ENCODE measurements around the gene CAPN13.
A peak's percentile ranks its signal among the peaks of the same experiment; 100 is the strongest.

The CAPN13 gene

DNA sequence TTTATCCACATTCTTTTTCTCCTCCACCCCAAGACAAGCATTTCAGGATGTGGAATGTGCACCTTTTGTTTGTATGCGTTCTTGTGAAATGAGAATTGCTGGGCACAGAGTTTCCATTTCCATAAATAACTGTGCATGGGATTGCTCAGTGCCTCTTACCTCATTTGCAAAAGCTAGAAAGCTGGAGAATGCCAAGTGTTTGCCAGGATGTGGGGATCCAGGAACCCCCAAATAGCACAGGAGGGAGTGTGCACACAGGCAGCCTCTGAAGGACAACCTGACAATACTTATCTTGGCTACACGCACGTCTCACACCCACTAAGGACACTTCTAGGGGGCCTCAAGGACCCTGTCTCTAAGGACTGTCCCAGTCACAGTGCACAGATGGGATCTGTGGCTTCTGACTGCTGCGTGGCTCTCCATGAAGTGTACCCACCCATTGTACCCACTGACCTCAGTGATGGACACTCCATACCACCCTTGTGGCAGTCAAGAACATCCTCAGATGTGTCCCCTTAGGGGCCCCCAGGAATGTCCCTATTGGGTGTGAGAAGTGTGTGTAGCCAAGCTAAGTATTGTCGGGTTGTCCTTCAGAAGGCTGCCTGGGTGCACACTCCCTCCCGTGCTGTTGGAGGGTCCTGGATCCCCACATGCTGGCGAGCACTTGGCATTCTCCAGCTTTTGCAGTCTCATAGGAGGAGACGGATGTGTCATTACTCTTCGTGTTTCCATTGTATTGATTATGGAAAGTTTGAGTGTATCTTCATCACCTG, 38.4 kb downstream of the CAPN13 start:
- H2BK5ac ChIP-seq (ENCODE audit: low read length) = peak overlapping the region; percentile 13
- H3K23ac ChIP-seq (ENCODE audit: low read depth, low read length, poor library complexity) = no peak overlapping the region
- no peak overlapping the region for H3K18ac ChIP-seq (ENCODE audit: low read length)
- no peak overlapping the region for H3K4ac ChIP-seq (ENCODE audit: low read length)
- no peak overlapping the region for H2BK120ac ChIP-seq (ENCODE audit: low read depth, low read length)
- no peak overlapping the region for H3K9ac ChIP-seq (ENCODE audit: low read depth, low read length, poor library complexity)
- peaks cover 0 to 8% of the 10 kb centered on the region in 2 donors for H3K4me1 ChIP-seq (ENCODE audit: control insufficient read depth in 2 of 2, insufficient read depth in 1 of 2, low read depth in 1 of 2, low read length in 2 of 2)
- H3K9me3 ChIP-seq (replicated peaks in 1 of 2; ENCODE audit: control insufficient read depth in 2 of 2, insufficient read depth in 1 of 2, low read depth in 1 of 2, low read length in 2 of 2) = no peaks in the 10 kb centered on the region
- H2BK15ac ChIP-seq (ENCODE audit: low read length) = no peak overlapping the region
- H4K8ac ChIP-seq (ENCODE audit: low read depth, low read length) = no peak overlapping the region
- H2AK5ac ChIP-seq (ENCODE audit: low read depth, low read length) = no peak overlapping the region
- H2AFZ ChIP-seq (ENCODE audit: low read length) = no peak overlapping the region
- H3K14ac ChIP-seq (ENCODE audit: low read length) = no peak overlapping the region
- no peak overlapping the region for H3K4me2 ChIP-seq (ENCODE audit: insufficient read depth, low read length, poor library complexity, severe bottlenecking)
- no peak overlapping the region for H3K4me3 ChIP-seq (ENCODE audit: low read length in 2 of 2)
- WGBS, 2 donors (ENCODE audit: extremely low coverage in 2 of 2, insufficient read length in 2 of 2, insufficient replicate concordance in 1 of 2) = no CpG with 5 or more reads among the region's 9 CpGs
- no peak for DNase-seq (ENCODE audit: low spot score)
- no peaks in the 10 kb centered on the region for H3K79me1 ChIP-seq (ENCODE audit: low read depth, low read length)
- H2BK12ac ChIP-seq (ENCODE audit: low read length) = no peak overlapping the region
- no peak overlapping the region for H3K27ac ChIP-seq (replicated peaks; ENCODE audit: low read length)
- no peaks in the 10 kb centered on the region for H3K36me3 ChIP-seq (replicated peaks in 1 of 2; ENCODE audit: control insufficient read depth in 2 of 2, insufficient read depth in 2 of 2, low read length in 2 of 2)
- no peaks in the 10 kb centered on the region for H3K27me3 ChIP-seq (ENCODE audit: control insufficient read depth in 3 of 3, insufficient read depth in 3 of 3, low read depth in 1 of 3, low read length in 3 of 3)
- no peak overlapping the region for H4K91ac ChIP-seq (ENCODE audit: low read depth, low read length, poor library complexity)

DNA sequence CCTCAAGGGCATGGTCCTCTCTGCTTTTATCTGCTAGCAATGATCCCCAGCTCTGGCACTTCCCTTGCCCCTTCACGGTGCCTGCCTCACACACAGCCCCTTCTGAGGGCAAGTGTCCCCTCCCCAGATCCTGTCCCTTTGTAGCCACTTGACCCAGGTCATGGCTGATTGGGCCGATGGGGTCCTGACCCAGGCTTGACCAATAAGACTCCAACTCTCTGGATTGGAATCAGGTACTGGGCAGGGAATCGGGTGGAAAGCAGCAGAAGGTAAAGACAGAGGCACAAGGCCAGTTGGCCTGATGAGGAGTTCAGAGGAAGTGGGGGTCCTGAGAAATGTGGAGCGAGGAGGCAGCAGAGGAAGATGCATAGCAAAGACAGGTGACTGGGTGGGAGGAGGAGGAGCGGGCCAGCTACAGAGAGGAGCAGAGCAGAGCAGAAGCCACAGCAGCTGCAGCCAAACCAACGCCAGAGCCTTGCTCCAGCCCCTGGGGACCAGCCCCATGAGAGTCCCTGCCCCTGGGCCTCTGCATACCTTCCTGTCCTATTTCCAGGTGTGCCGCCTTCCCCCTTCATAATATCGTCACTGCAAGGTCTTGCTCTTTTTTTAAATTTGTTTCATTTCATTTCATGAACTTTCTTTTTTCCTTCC, 39.1 kb downstream of the CAPN13 start:
- WGBS, 2 donors (ENCODE audit: extremely low coverage in 2 of 2, insufficient read length in 2 of 2, insufficient replicate concordance in 1 of 2) = no CpG with 5 or more reads among the region's 8 CpGs
- DNase-seq (ENCODE audit: low spot score) = no peak
- no peak overlapping the region for H3K4me3 ChIP-seq (ENCODE audit: low read length in 2 of 2)
- no peak overlapping the region for H2BK5ac ChIP-seq (ENCODE audit: low read length)
- H3K23ac ChIP-seq (ENCODE audit: low read depth, low read length, poor library complexity) = no peak overlapping the region
- H2AFZ ChIP-seq (ENCODE audit: low read length) = no peak overlapping the region
- peaks cover 0 to 8% of the 10 kb centered on the region in 2 donors for H3K4me1 ChIP-seq (ENCODE audit: control insufficient read depth in 2 of 2, insufficient read depth in 1 of 2, low read depth in 1 of 2, low read length in 2 of 2)
- no peaks in the 10 kb centered on the region for H3K36me3 ChIP-seq (replicated peaks in 1 of 2; ENCODE audit: control insufficient read depth in 2 of 2, insufficient read depth in 2 of 2, low read length in 2 of 2)
- no peak overlapping the region for H3K9ac ChIP-seq (ENCODE audit: low read depth, low read length, poor library complexity)
- H2BK15ac ChIP-seq (ENCODE audit: low read length) = no peak overlapping the region
- H3K9me3 ChIP-seq (replicated peaks in 1 of 2; ENCODE audit: control insufficient read depth in 2 of 2, insufficient read depth in 1 of 2, low read depth in 1 of 2, low read length in 2 of 2) = no peaks in the 10 kb centered on the region
- H2BK120ac ChIP-seq (ENCODE audit: low read depth, low read length) = no peak overlapping the region
- no peak overlapping the region for H4K8ac ChIP-seq (ENCODE audit: low read depth, low read length)
- H3K4ac ChIP-seq (ENCODE audit: low read length) = no peak overlapping the region
- H2BK12ac ChIP-seq (ENCODE audit: low read length) = no peak overlapping the region
- no peak overlapping the region for H3K14ac ChIP-seq (ENCODE audit: low read length)
- H3K27ac ChIP-seq (replicated peaks; ENCODE audit: low read length) = no peak overlapping the region
- H3K79me1 ChIP-seq (ENCODE audit: low read depth, low read length) = no peaks in the 10 kb centered on the region
- H3K4me2 ChIP-seq (ENCODE audit: insufficient read depth, low read length, poor library complexity, severe bottlenecking) = no peak overlapping the region
- peak overlapping the region; percentile 44 for H3K18ac ChIP-seq (ENCODE audit: low read length)
- H4K91ac ChIP-seq (ENCODE audit: low read depth, low read length, poor library complexity) = no peak overlapping the region
- no peaks in the 10 kb centered on the region for H3K27me3 ChIP-seq (ENCODE audit: control insufficient read depth in 3 of 3, insufficient read depth in 3 of 3, low read depth in 1 of 3, low read length in 3 of 3)
- H2AK5ac ChIP-seq (ENCODE audit: low read depth, low read length) = peak overlapping the region; percentile 31

DNA sequence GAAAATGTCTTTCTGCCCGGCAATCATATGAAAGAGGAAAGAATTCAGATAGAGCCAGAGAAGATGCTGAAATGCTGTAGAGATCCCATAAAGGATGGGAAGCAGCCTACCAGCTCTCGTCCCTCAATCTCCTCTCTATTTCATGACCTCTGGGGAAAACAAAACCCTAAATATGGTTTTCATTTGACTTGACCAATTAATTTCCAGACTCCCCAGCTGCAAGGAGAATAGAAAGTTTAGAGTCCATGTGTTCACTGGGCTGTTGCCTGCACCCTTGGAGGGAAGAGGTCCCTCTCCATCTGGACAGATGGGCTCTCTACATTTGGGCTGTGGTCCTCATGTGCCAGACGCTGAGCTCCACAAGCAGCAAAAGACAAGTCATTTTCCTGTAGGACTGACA, 40.6 kb downstream of the CAPN13 start:
- H3K27me3 ChIP-seq (ENCODE audit: control insufficient read depth in 3 of 3, insufficient read depth in 3 of 3, low read depth in 1 of 3, low read length in 3 of 3) = no peaks in the 10 kb centered on the region
- H3K9me3 ChIP-seq (replicated peaks in 1 of 2; ENCODE audit: control insufficient read depth in 2 of 2, insufficient read depth in 1 of 2, low read depth in 1 of 2, low read length in 2 of 2) = no peaks in the 10 kb centered on the region
- H3K27ac ChIP-seq (replicated peaks; ENCODE audit: low read length) = no peak overlapping the region
- H3K79me1 ChIP-seq (ENCODE audit: low read depth, low read length) = no peaks in the 10 kb centered on the region
- no peak overlapping the region for H2AFZ ChIP-seq (ENCODE audit: low read length)
- no peak overlapping the region for H3K18ac ChIP-seq (ENCODE audit: low read length)
- no CpG with 5 or more reads among the region's 3 CpGs for WGBS, 2 donors (ENCODE audit: extremely low coverage in 2 of 2, insufficient read length in 2 of 2, insufficient replicate concordance in 1 of 2)
- H2AK5ac ChIP-seq (ENCODE audit: low read depth, low read length) = no peak overlapping the region
- no peak overlapping the region for H4K91ac ChIP-seq (ENCODE audit: low read depth, low read length, poor library complexity)
- no peak for DNase-seq (ENCODE audit: low spot score)
- H3K23ac ChIP-seq (ENCODE audit: low read depth, low read length, poor library complexity) = no peak overlapping the region
- no peak overlapping the region for H2BK120ac ChIP-seq (ENCODE audit: low read depth, low read length)
- no peak overlapping the region for H3K4me2 ChIP-seq (ENCODE audit: insufficient read depth, low read length, poor library complexity, severe bottlenecking)
- H4K8ac ChIP-seq (ENCODE audit: low read depth, low read length) = no peak overlapping the region
- H3K4me1 ChIP-seq (ENCODE audit: control insufficient read depth in 2 of 2, insufficient read depth in 1 of 2, low read depth in 1 of 2, low read length in 2 of 2) = peaks cover 0 to 8% of the 10 kb centered on the region in 2 donors
- no peak overlapping the region for H2BK12ac ChIP-seq (ENCODE audit: low read length)
- no peak overlapping the region for H3K14ac ChIP-seq (ENCODE audit: low read length)
- no peak overlapping the region for H2BK5ac ChIP-seq (ENCODE audit: low read length)
- no peaks in the 10 kb centered on the region for H3K36me3 ChIP-seq (replicated peaks in 1 of 2; ENCODE audit: control insufficient read depth in 2 of 2, insufficient read depth in 2 of 2, low read length in 2 of 2)
- H3K4ac ChIP-seq (ENCODE audit: low read length) = no peak overlapping the region
- H3K4me3 ChIP-seq (ENCODE audit: low read length in 2 of 2) = no peak overlapping the region
- H3K9ac ChIP-seq (ENCODE audit: low read depth, low read length, poor library complexity) = no peak overlapping the region
- H2BK15ac ChIP-seq (ENCODE audit: low read length) = no peak overlapping the region

DNA sequence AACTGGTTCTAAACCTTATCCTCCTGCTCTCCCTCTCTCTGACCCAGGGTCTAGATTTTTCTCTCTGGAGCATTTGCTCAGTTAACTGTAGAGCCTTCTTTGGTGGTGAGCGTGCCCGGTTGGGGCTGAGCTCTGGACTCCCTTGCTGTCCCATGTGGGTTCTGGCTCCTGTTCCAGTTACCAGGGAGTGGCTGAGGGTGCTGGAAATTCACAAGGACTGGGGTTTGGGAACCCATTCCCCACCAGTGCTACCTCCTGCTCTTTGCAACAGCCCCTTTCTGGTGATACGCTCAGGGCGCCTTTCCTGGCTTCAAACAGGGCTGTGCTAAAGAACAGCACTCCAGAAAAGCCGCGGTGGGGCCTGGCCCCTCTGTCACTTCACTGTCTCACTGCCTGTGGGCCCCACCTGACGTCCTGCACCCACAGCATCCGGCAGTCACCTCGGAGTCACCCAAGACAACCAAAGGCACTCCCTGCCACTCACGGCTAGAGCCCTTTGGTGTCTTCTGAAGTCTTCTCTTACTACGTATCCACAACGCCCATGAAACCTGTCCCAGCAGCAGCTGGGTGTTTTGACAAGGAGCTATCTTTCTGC, 41.3 kb downstream of the CAPN13 start:
- no peak for DNase-seq (ENCODE audit: low spot score)
- Histone ChIP-seq H3K4me1 (ENCODE audit: control insufficient read depth in 2 of 2, insufficient read depth in 1 of 2, low read depth in 1 of 2, low read length in 2 of 2) (peaks cover 0 to 8% of the 10 kb centered on the region in 2 donors), H2BK15ac (ENCODE audit: low read length) (no peak overlapping the region), H3K4me2 (ENCODE audit: insufficient read depth, low read length, poor library complexity, severe bottlenecking) (no peak overlapping the region), H3K27ac (replicated peaks; ENCODE audit: low read length) (no peak overlapping the region), H3K18ac (ENCODE audit: low read length) (no peak overlapping the region), H2BK120ac (ENCODE audit: low read depth, low read length) (no peak overlapping the region), H3K79me1 (ENCODE audit: low read depth, low read length) (no peaks in the 10 kb centered on the region), H2AFZ (ENCODE audit: low read length) (no peak overlapping the region), H4K8ac (ENCODE audit: low read depth, low read length) (no peak overlapping the region), H3K4me3 (ENCODE audit: low read length in 2 of 2) (no peak overlapping the region), H2AK5ac (ENCODE audit: low read depth, low read length) (no peak overlapping the region), H4K91ac (ENCODE audit: low read depth, low read length, poor library complexity) (no peak overlapping the region), H3K9ac (ENCODE audit: low read depth, low read length, poor library complexity) (no peak overlapping the region), H2BK12ac (ENCODE audit: low read length) (no peak overlapping the region), H3K4ac (ENCODE audit: low read length) (no peak overlapping the region), H3K27me3 (ENCODE audit: control insufficient read depth in 3 of 3, insufficient read depth in 3 of 3, low read depth in 1 of 3, low read length in 3 of 3) (no peaks in the 10 kb centered on the region), H3K36me3 (replicated peaks in 1 of 2; ENCODE audit: control insufficient read depth in 2 of 2, insufficient read depth in 2 of 2, low read length in 2 of 2) (no peaks in the 10 kb centered on the region), H3K14ac (ENCODE audit: low read length) (no peak overlapping the region), H3K23ac (ENCODE audit: low read depth, low read length, poor library complexity) (no peak overlapping the region), H2BK5ac (ENCODE audit: low read length) (no peak overlapping the region), H3K9me3 (replicated peaks in 1 of 2; ENCODE audit: control insufficient read depth in 2 of 2, insufficient read depth in 1 of 2, low read depth in 1 of 2, low read length in 2 of 2) (no peaks in the 10 kb centered on the region)
- WGBS, 2 donors (ENCODE audit: extremely low coverage in 2 of 2, insufficient read length in 2 of 2, insufficient replicate concordance in 1 of 2) = no CpG with 5 or more reads among the region's 12 CpGs
